RWPE1 (cell line): ENCODE results near the gene SLC2A9.
"Not testable (repeated sequence)": the region's sequence is repeated elsewhere in the genome, so short reads cannot be mapped to it uniquely, and the experiment has no call there.

Experiments
- CTCF ChIA-PET: fragments of 350-600 bp; sonication (Branson Sonifier 250); formaldehyde crosslinking; extraction: SDS; loops from one replicate; lab custom pipeline; 2021; lab: Yijun Ruan, JAX
- POLR2A ChIA-PET: fragments of 400-600 bp; formaldehyde crosslinking; extraction: SDS; loops from one replicate; lab custom pipeline; 2020; ENCODE audit warnings: antibody characterized with exemption; ENCODE audit not compliant: low non-redundant PET; lab: Yijun Ruan, JAX
- DNase-seq: peaks from one replicate; pipeline ENCODE4 v3.0.0; 2012; ENCODE audit warnings: low spot score
- H3K27ac ChIP-seq: fragments of 450-650 bp; 2 replicates; pipeline ENCODE4 v1.5.1; 2017
- CTCF ChIP-seq: fragments of 450-650 bp; conservative IDR thresholded peaks from 2 replicates; pipeline ENCODE4 v1.5.1; 2017; ENCODE audit warnings: low read depth, mild to moderate bottlenecking

Gene SLC2A9

GRCh38 chr4:9987749-9988362 is 33.4 kb downstream of the SLC2A9 start:
- POLR2A ChIA-PET, result no interaction called here
- CTCF ChIA-PET, result no interaction called here
- no peak for DNase-seq
- H3K27ac ChIP-seq, result no peak overlapping the region
- no peak for TF ChIP-seq CTCF

GRCh38 chr4:9984621-9985020 is 36.7 kb downstream of the SLC2A9 start:
- ChIA-PET POLR2A (no interaction called here), CTCF (no interaction called here)
- no peak overlapping the region for H3K27ac ChIP-seq
- no peak for TF ChIP-seq CTCF
- DNase-seq, result no peak

- ChIA-PET CTCF (no interaction called here), POLR2A (no interaction called here)
- no peak for TF ChIP-seq CTCF
- no peak overlapping the region for H3K27ac ChIP-seq
- DNase-seq, result no peak
Observed at GRCh38 chr4:9983211-9983610, 38.1 kb downstream of the SLC2A9 start.

- H3K27ac ChIP-seq, DNase-seq, CTCF ChIA-PET, POLR2A ChIA-PET: not testable (repeated sequence)
Observed at GRCh38 chr4:9981899-9982298, 39.4 kb downstream of the SLC2A9 start.

GRCh38 chr4:9980898-9981297 is 40.4 kb downstream of the SLC2A9 start:
- POLR2A ChIA-PET, result no interaction called here
- H3K27ac ChIP-seq, result no peak overlapping the region
- CTCF ChIA-PET, result no interaction called here
- no peak for TF ChIP-seq CTCF
- DNase-seq, result no peak

- no peak for DNase-seq
Observed at GRCh38 chr4:9979101-9979701, 42.1 kb downstream of the SLC2A9 start.

More at GRCh38 chr4:9979101-9979701, 42.1 kb downstream of the SLC2A9 start:
- no peak overlapping the region for H3K27ac ChIP-seq
- TF ChIP-seq CTCF, result no peak
- ChIA-PET POLR2A (no interaction called here), CTCF (no interaction called here)
